Activated CD8-positive, alpha-beta memory T cell treated with anti-CD3 and anti-CD28 coated beads, Interleukin-2, amount 50 U/mL, for 1 hour (primary cell): Measurements from ENCODE around the gene NHEJ1.

ENCODE experiments used
- DNase-seq: peaks from one replicate; pipeline ENCODE4 v3.0.0-alpha.2; 2020; ENCODE audit errors: extremely low read depth

Gene NHEJ1

GRCh38 chr2:219123356-219124135, 37.1 kb downstream of the NHEJ1 start:
- DNase-seq, result no peak

- no peak for DNase-seq
These were observed 38.2 kb downstream of the NHEJ1 start for GRCh38 chr2:219122202-219122980.

- no peak for DNase-seq
These were observed 40.5 kb downstream of the NHEJ1 start for GRCh38 chr2:219120082-219120481.

- peak; percentile 20 for DNase-seq
These were observed 41.1 kb downstream of the NHEJ1 start for GRCh38 chr2:219119422-219120043.

GRCh38 chr2:219118504-219118903, 42.1 kb downstream of the NHEJ1 start:
- DNase-seq, result no peak

GRCh38 chr2:219116776-219117646, 43.6 kb downstream of the NHEJ1 start:
- no peak for DNase-seq

- DNase-seq, result no peak
These were observed 47.8 kb downstream of the NHEJ1 start for GRCh38 chr2:219112651-219113338.

GRCh38 chr2:219112062-219112406, 48.6 kb downstream of the NHEJ1 start:
- no peak for DNase-seq

- DNase-seq, result no peak
These were observed 49.1 kb downstream of the NHEJ1 start for GRCh38 chr2:219111375-219112061.

GRCh38 chr2:219109471-219109870, 51.1 kb downstream of the NHEJ1 start:
- DNase-seq, result peak; percentile 43

GRCh38 chr2:219107758-219108157, 52.9 kb downstream of the NHEJ1 start:
- no peak for DNase-seq

GRCh38 chr2:219106251-219106650, 54.4 kb downstream of the NHEJ1 start:
- DNase-seq, result no peak

GRCh38 chr2:219104107-219105035, 56.2 kb downstream of the NHEJ1 start:
- DNase-seq, result no peak

- no peak for DNase-seq
These were observed 61.3 kb downstream of the NHEJ1 start for GRCh38 chr2:219099329-219099728.

GRCh38 chr2:219095406-219095935, 65.1 kb downstream of the NHEJ1 start:
- DNase-seq, result no peak

- no peak for DNase-seq
These were observed 66.4 kb downstream of the NHEJ1 start for GRCh38 chr2:219094171-219094570.

- no peak for DNase-seq
These were observed 69.9 kb downstream of the NHEJ1 start for GRCh38 chr2:219090436-219091299.

- no peak for DNase-seq
These were observed 71.3 kb downstream of the NHEJ1 start for GRCh38 chr2:219089330-219089729.
